H9 (cell line): ENCODE measurements around the gene GAS2. TPM values are rescaled to one million over a fixed set of nuclear protein-coding genes. Genes with fewer than 3 reads are reported as not detected.

ENCODE experiments used
- DNase-seq: peaks from one replicate; pipeline ENCODE4 v3.0.0-alpha.2; 2017
- H2AFZ ChIP-seq: one replicate; pipeline ENCODE4 v1.6.1; 2013; ENCODE audit warnings: mild to moderate bottlenecking, low read length, control low read depth, moderate library complexity
- H2AK5ac ChIP-seq: 2 replicates; pipeline ENCODE4 v1.6.1; 2013; ENCODE audit warnings: low read length, control low read depth, mixed read lengths; ENCODE audit not compliant: insufficient read length
- H2BK120ac ChIP-seq: one replicate; pipeline ENCODE4 v1.6.1; 2013; ENCODE audit warnings: low read depth, mild to moderate bottlenecking, low read length, control low read depth, inconsistent platforms; ENCODE audit not compliant: poor library complexity, severe bottlenecking
- H2BK12ac ChIP-seq: 2 replicates; pipeline ENCODE4 v1.6.1; 2013; ENCODE audit warnings: low read length, control low read depth, mixed read lengths, low read depth; ENCODE audit not compliant: insufficient read length
- H2BK15ac ChIP-seq: 2 replicates; pipeline ENCODE4 v1.6.1; 2013; ENCODE audit warnings: low read depth, low read length, control low read depth
- H2BK20ac ChIP-seq: one replicate; pipeline ENCODE4 v1.6.1; 2013; ENCODE audit warnings: low read depth, mild to moderate bottlenecking, low read length, control low read depth, inconsistent platforms; ENCODE audit not compliant: poor library complexity, severe bottlenecking
- H2BK5ac ChIP-seq: 2 replicates; pipeline ENCODE4 v1.6.1; 2013; ENCODE audit warnings: low read length, control low read depth, mixed read lengths; ENCODE audit not compliant: insufficient read length
- H3K14ac ChIP-seq: 2 replicates; pipeline ENCODE4 v1.6.1; 2013; ENCODE audit warnings: low read length, control low read depth; ENCODE audit not compliant: insufficient read depth
- H3K18ac ChIP-seq: 2 replicates; pipeline ENCODE4 v1.6.1; 2013; ENCODE audit warnings: low read depth, mild to moderate bottlenecking, mixed read lengths, low read length, control low read depth; ENCODE audit not compliant: insufficient read length
- H3K23ac ChIP-seq: 2 replicates; pipeline ENCODE4 v1.6.1; 2013; ENCODE audit warnings: low read length, control low read depth, mixed read lengths, low read depth; ENCODE audit not compliant: insufficient read length
- H3K23me2 ChIP-seq: 2 replicates; pipeline ENCODE4 v1.6.1; 2013; ENCODE audit warnings: low read depth, mild to moderate bottlenecking, mixed read lengths, low read length, control low read depth; ENCODE audit not compliant: insufficient read length, poor library complexity, severe bottlenecking
- H3K27ac ChIP-seq: 2 replicates; pipeline ENCODE4 v1.5.1; 2013; ENCODE audit warnings: low read length, control low read depth, mixed read lengths, low read depth; ENCODE audit not compliant: insufficient read length
- H3K27me3 ChIP-seq: 2 replicates; pipeline ENCODE4 v1.6.1; 2013; ENCODE audit warnings: low read length, control low read depth, inconsistent platforms; ENCODE audit not compliant: insufficient read depth
- H3K4ac ChIP-seq: 2 replicates; pipeline ENCODE4 v1.6.1; 2013; ENCODE audit warnings: low read depth, mild to moderate bottlenecking, control low read depth, inconsistent platforms, low read length, moderate library complexity
- H3K4me1 ChIP-seq: 2 replicates; pipeline ENCODE4 v1.6.1; 2013; ENCODE audit warnings: low read length, control low read depth, inconsistent platforms; ENCODE audit not compliant: insufficient read depth
- H3K4me2 ChIP-seq: 2 replicates; pipeline ENCODE4 v1.6.1; 2013; ENCODE audit warnings: low read length, control low read depth, mixed read lengths; ENCODE audit not compliant: insufficient read length, insufficient read depth
- H3K56ac ChIP-seq: 2 replicates; pipeline ENCODE4 v1.6.1; 2013; ENCODE audit warnings: low read depth, mild to moderate bottlenecking, mixed read lengths, low read length, control low read depth; ENCODE audit not compliant: insufficient read length
- H3K79me1 ChIP-seq: 2 replicates; pipeline ENCODE4 v1.6.1; 2013; ENCODE audit warnings: low read depth, mild to moderate bottlenecking, moderate library complexity, low read length, control low read depth, inconsistent platforms; ENCODE audit not compliant: insufficient read depth, poor library complexity, severe bottlenecking
- H3K79me2 ChIP-seq: 2 replicates; pipeline ENCODE4 v1.6.1; 2013; ENCODE audit warnings: low read length, control low read depth, inconsistent platforms; ENCODE audit not compliant: insufficient read depth
- H3K9ac ChIP-seq: 2 replicates; pipeline ENCODE4 v1.6.1; 2013; ENCODE audit warnings: low read length, control low read depth, mixed read lengths; ENCODE audit not compliant: insufficient read length; ENCODE audit errors: extremely low read depth
- H3K9me3 ChIP-seq: one replicate; pipeline ENCODE4 v1.6.1; 2013; ENCODE audit warnings: low read depth, low read length, inconsistent platforms; ENCODE audit not compliant: control insufficient read depth
- H3T11ph ChIP-seq: one replicate; pipeline ENCODE4 v1.6.1; 2013; ENCODE audit warnings: mild to moderate bottlenecking, low read length, control low read depth, inconsistent platforms
- H4K20me1 ChIP-seq: one replicate; pipeline ENCODE4 v1.6.1; 2013; ENCODE audit not compliant: control insufficient read depth, insufficient read length, insufficient read depth
- H4K5ac ChIP-seq: 2 replicates; pipeline ENCODE4 v1.6.1; 2013; ENCODE audit warnings: low read depth, mild to moderate bottlenecking, mixed read lengths, low read length, control low read depth; ENCODE audit not compliant: insufficient read length
- H4K8ac ChIP-seq: replicated peaks from 2 replicates; pipeline ENCODE4 v1.6.1; 2013; ENCODE audit warnings: low read length, control low read depth, mixed read lengths, low read depth; ENCODE audit not compliant: insufficient read length
- H4K91ac ChIP-seq: 2 replicates; pipeline ENCODE4 v1.6.1; 2013; ENCODE audit warnings: low read depth, mild to moderate bottlenecking, moderate library complexity, mixed read lengths, low read length, control low read depth; ENCODE audit not compliant: insufficient read length
- H3K27ac Mint-ChIP-seq, 3 experiments: 2 replicates in 2 of 3; 3 replicates in 1 of 3; pipeline ENCODE4 v1.8.0; 2020 to 2021; ENCODE audit warnings: mixed read lengths in 3 of 3, mild to moderate bottlenecking in 1 of 3, moderate library complexity in 1 of 3
- H3K27me3 Mint-ChIP-seq: 2 replicates; pipeline ENCODE4 v1.8.0; 2021; ENCODE audit warnings: low read depth, mild to moderate bottlenecking, moderate library complexity, mixed read lengths
- H3K36me3 Mint-ChIP-seq, 3 experiments: 2 replicates in 2 of 3; 3 replicates in 1 of 3; pipeline ENCODE4 v1.8.0; 2020 to 2021; ENCODE audit warnings: low read depth in 3 of 3, mixed read lengths in 3 of 3; ENCODE audit not compliant: insufficient read depth in 1 of 3
- H3K4me1 Mint-ChIP-seq, 2 experiments: 2 replicates each; pipeline ENCODE4 v1.8.0; 2020; ENCODE audit warnings: mixed read lengths in 2 of 2
- H3K4me3 Mint-ChIP-seq, 2 experiments: 2 replicates in 1 of 2; 3 replicates in 1 of 2; pipeline ENCODE4 v1.8.0; 2020 to 2021; ENCODE audit warnings: mild to moderate bottlenecking in 2 of 2, mixed read lengths in 2 of 2, moderate library complexity in 1 of 2
- H3K9me3 Mint-ChIP-seq, 2 experiments: 2 replicates in 1 of 2; 3 replicates in 1 of 2; pipeline ENCODE4 v1.8.0; 2020; ENCODE audit warnings: mild to moderate bottlenecking in 2 of 2, mixed read lengths in 2 of 2, moderate library complexity in 1 of 2
- WGBS: extraction: QIAGEN DNeasy Blood & Tissue Kit; methylation state at CpG from one replicate; pipeline ENCODE4 v1.1.7; 2013; ENCODE audit warnings: missing lambda C conversion rate, low lambda C conversion rate, mixed read lengths; ENCODE audit not compliant: insufficient read length; ENCODE audit errors: extremely low coverage; 5-methylcytosine and 5-hydroxymethylcytosine counted together
- total RNA-seq: library from RNA; stranded (reverse); gene quantifications from 2 replicates; pipeline ENCODE4 v1.2.1, GENCODE V29; 2021
- TF ChIP-seq, protein P1 (sequence below): fragments of 200-600 bp; sonication (generic); conservative IDR thresholded peaks from 3 replicates; pipeline ENCODE4 v1.8.0; 2021; ENCODE audit warnings: antibody characterized with exemption, mild to moderate bottlenecking

GAS2 gene
- total RNA-seq, 1 experiment from 2014 or later = 1.7 TPM

DNA sequence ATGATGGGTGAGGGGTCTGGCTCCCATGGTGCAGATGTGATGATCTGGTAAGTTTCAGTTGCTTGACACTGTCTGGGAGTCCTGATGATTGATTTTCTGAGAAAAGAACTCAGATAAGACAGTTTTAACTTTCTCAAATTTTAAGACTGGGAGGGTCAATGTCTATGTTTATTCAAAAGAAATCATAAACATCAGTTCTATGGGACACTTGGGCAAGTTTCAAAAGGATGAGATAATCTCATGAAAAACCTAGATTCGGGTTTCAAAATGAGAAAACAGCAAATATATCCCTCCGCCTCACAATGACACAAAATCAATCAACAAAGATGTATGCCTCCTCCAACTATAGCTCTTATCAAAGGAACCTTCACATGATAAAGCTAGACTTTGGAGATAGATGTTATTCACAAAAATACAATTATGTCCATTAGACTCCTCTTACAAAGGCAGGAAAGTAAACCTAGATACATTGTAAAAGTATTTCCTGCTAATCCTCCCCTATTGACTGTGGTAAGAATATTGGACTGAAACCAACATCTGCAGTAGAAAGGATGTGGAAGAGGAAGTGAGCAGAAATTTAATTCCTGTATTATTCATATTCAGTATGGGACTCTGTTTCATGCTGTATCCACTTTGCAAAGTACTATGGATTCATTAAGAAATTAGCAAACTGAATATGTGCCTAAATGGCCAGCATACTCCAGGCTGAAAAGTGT, 141.6 kb downstream of the GAS2 start:
- no peak overlapping the region for H3K4me2 ChIP-seq
- no peaks in the 10 kb centered on the region for H3K27me3 ChIP-seq
- H3K23me2 ChIP-seq = no peaks in the 10 kb centered on the region
- no peak overlapping the region for H3T11ph ChIP-seq
- H2AFZ ChIP-seq = no peak overlapping the region
- no peak overlapping the region for H3K56ac ChIP-seq
- peaks cover 5% of the 10 kb centered on the region for H3K9me3 ChIP-seq
- H3K79me1 ChIP-seq = no peaks in the 10 kb centered on the region
- no peaks in the 10 kb centered on the region for H4K20me1 ChIP-seq
- no peak overlapping the region for H3K27ac ChIP-seq
- Mint-ChIP-seq H3K36me3 (peaks cover 4 to 5% (median 4%) of the 10 kb centered on the region in 3 experiments; a peak in 6 of 7 replicates), H3K27ac (no peak overlapping the region), H3K27me3 (no peaks in the 10 kb centered on the region), H3K9me3 (peaks cover 9 to 11% of the 10 kb centered on the region in 2 experiments; a peak in 4 of 5 replicates), H3K4me3 (no peak overlapping the region), H3K4me1 (peaks cover 5% of the 10 kb centered on the region in 2 experiments)
- H3K4me1 ChIP-seq = no peaks in the 10 kb centered on the region; the same call in 1 of the 2 replicates
- H2BK20ac ChIP-seq = no peak overlapping the region
- H4K8ac ChIP-seq = no peak overlapping the region
- H3K23ac ChIP-seq = no peak overlapping the region
- no peak overlapping the region for H4K5ac ChIP-seq
- no peak overlapping the region for H2AK5ac ChIP-seq
- no peak overlapping the region for H3K18ac ChIP-seq
- H3K9ac ChIP-seq = no peak overlapping the region
- H3K79me2 ChIP-seq = no peaks in the 10 kb centered on the region
- no peak overlapping the region for H3K14ac ChIP-seq
- H4K91ac ChIP-seq = no peak overlapping the region
- H3K4ac ChIP-seq = no peak overlapping the region
- WGBS = no CpG with 5 or more reads among the region's 2 CpGs
- no peak overlapping the region for H2BK15ac ChIP-seq
- no peak overlapping the region for H2BK12ac ChIP-seq
- H2BK5ac ChIP-seq = no peak overlapping the region
- DNase-seq = no peak
- H2BK120ac ChIP-seq = no peak overlapping the region
- TF ChIP-seq, protein P1, sequence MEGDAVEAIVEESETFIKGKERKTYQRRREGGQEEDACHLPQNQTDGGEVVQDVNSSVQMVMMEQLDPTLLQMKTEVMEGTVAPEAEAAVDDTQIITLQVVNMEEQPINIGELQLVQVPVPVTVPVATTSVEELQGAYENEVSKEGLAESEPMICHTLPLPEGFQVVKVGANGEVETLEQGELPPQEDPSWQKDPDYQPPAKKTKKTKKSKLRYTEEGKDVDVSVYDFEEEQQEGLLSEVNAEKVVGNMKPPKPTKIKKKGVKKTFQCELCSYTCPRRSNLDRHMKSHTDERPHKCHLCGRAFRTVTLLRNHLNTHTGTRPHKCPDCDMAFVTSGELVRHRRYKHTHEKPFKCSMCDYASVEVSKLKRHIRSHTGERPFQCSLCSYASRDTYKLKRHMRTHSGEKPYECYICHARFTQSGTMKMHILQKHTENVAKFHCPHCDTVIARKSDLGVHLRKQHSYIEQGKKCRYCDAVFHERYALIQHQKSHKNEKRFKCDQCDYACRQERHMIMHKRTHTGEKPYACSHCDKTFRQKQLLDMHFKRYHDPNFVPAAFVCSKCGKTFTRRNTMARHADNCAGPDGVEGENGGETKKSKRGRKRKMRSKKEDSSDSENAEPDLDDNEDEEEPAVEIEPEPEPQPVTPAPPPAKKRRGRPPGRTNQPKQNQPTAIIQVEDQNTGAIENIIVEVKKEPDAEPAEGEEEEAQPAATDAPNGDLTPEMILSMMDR = no peak
